Erythroblast (primary cell): ENCODE results near the gene GDPD3.

ENCODE experiments used
- GATA1 ChIP-seq: IDR thresholded peaks from 2 replicates; pipeline ENCODE4 v1.6.1; 2011; ENCODE audit warnings: low read depth, mild to moderate bottlenecking, control low read depth, low read length, moderate library complexity
- POLR2A ChIP-seq: IDR thresholded peaks from 2 replicates; pipeline ENCODE4 v1.6.1; 2011; ENCODE audit warnings: mild to moderate bottlenecking, low read length

GRCh38 chr16:30095166-30096078 lies 17.9 kb downstream of the GDPD3 start:
- TF ChIP-seq POLR2A = no peak
- no peak for TF ChIP-seq GATA1
